Adipose tissue (tissue), 3 donors: ENCODE measurements around the gene CNNM3. TPM values are rescaled to one million over a fixed set of nuclear protein-coding genes. Genes with fewer than 3 reads are reported as not detected.

ENCODE experiments used
- H3K27ac ChIP-seq: one replicate; pipeline ENCODE4 v1.5.1; 2013; ENCODE audit warnings: low read depth, low read length
- WGBS, 3 donors: extraction: QIAGEN DNeasy Blood & Tissue Kit; methylation state at CpG; one replicate each; pipeline ENCODE4 v1.1.7; 2013; 5-methylcytosine and 5-hydroxymethylcytosine counted together
- polyA plus RNA-seq, 3 donors: library from polyadenylated mRNA; stranded (reverse); fragments of 200-250 nt; gene quantifications; one replicate each; pipeline ENCODE4 v1.2.3, GENCODE V29; 2013
- donor health status: healthy with polysubstance abuse.
- donor health status: Bipolar disorder and iron deficiency.
- donor health status: healthy.

The CNNM3 gene
- polyA plus RNA-seq, 3 donors: 3.6 to 17.9 (median 8.3) TPM

- WGBS, 3 donors: 38 to 45% (median 40%) methylated on average over 3 of the region's 3 CpGs
- H3K27ac ChIP-seq: no peak overlapping the region
Measured at GRCh38 chr2:96811917-96812316, 4.2 kb upstream of the CNNM3 start.

GRCh38 chr2:96813656-96814055 is 2.4 kb upstream of the CNNM3 start:
- no peak overlapping the region for H3K27ac ChIP-seq
- 85 to 94% (median 93%) methylated on average over 4 of the region's 4 CpGs for WGBS, 3 donors

GRCh38 chr2:96815326-96816126 is 542 bp upstream of the CNNM3 start:
- H3K27ac ChIP-seq: no peak overlapping the region
- WGBS, 3 donors: 2% methylated on average over 55 to 60 of the region's 60 CpGs

- no peak overlapping the region for H3K27ac ChIP-seq
- WGBS, 3 donors: 2 to 5% (median 3%) methylated on average over 74 to 89 of the region's 89 CpGs
Measured at GRCh38 chr2:96816836-96817702, 1.0 kb downstream of the CNNM3 start.

GRCh38 chr2:96817882-96818281 is 1.8 kb downstream of the CNNM3 start:
- 48 to 91% (median 86%) methylated on average over 8 of the region's 8 CpGs for WGBS, 3 donors
- H3K27ac ChIP-seq: no peak overlapping the region

GRCh38 chr2:96819128-96819875 is 3.2 kb downstream of the CNNM3 start:
- no peak overlapping the region for H3K27ac ChIP-seq
- 42 to 78% (median 76%) methylated on average over 10 of the region's 10 CpGs for WGBS, 3 donors

GRCh38 chr2:96819876-96820511 is 3.9 kb downstream of the CNNM3 start:
- WGBS, 3 donors: 75 to 87% (median 84%) methylated on average over 12 of the region's 12 CpGs

GRCh38 chr2:96821113-96821675 is 5.1 kb downstream of the CNNM3 start:
- WGBS, 3 donors: 39 to 86% (median 85%) methylated on average over 11 of the region's 11 CpGs
- no peak overlapping the region for H3K27ac ChIP-seq

More at GRCh38 chr2:96819876-96820511, 3.9 kb downstream of the CNNM3 start:
- H3K27ac ChIP-seq: no peak overlapping the region

- H3K27ac ChIP-seq: no peak overlapping the region
- WGBS, 3 donors: 66 to 76% (median 74%) methylated on average over 4 of the region's 4 CpGs
Measured at GRCh38 chr2:96822786-96823185, 6.7 kb downstream of the CNNM3 start.

- no peak overlapping the region for H3K27ac ChIP-seq
Measured at GRCh38 chr2:96823198-96823597, 7.1 kb downstream of the CNNM3 start.

GRCh38 chr2:96824079-96824870 is 8.2 kb downstream of the CNNM3 start:
- WGBS, 3 donors: 44 to 79% (median 70%) methylated on average over 6 of the region's 6 CpGs

More at GRCh38 chr2:96823198-96823597, 7.1 kb downstream of the CNNM3 start:
- 74 to 88% (median 79%) methylated on average over 11 of the region's 11 CpGs for WGBS, 3 donors

GRCh38 chr2:96825057-96825456 is 9.0 kb downstream of the CNNM3 start:
- 85 to 92% (median 87%) methylated on average over 14 of the region's 14 CpGs for WGBS, 3 donors
- no peak overlapping the region for H3K27ac ChIP-seq

More at GRCh38 chr2:96824079-96824870, 8.2 kb downstream of the CNNM3 start:
- H3K27ac ChIP-seq: no peak overlapping the region

- H3K27ac ChIP-seq: no peak overlapping the region
- 92 to 93% (median 92%) methylated on average over 21 to 22 of the region's 22 CpGs for WGBS, 3 donors
Measured at GRCh38 chr2:96826546-96827278, 10.6 kb downstream of the CNNM3 start.

- no peak overlapping the region for H3K27ac ChIP-seq
- 94 to 96% (median 95%) methylated on average over 14 of the region's 14 CpGs for WGBS, 3 donors
Measured at GRCh38 chr2:96828436-96828835, 12.4 kb downstream of the CNNM3 start.

GRCh38 chr2:96828874-96829273 is 12.8 kb downstream of the CNNM3 start:
- WGBS, 3 donors: 94 to 97% (median 96%) methylated on average over 13 of the region's 13 CpGs

GRCh38 chr2:96830044-96830562 is 14.0 kb downstream of the CNNM3 start:
- WGBS, 3 donors: 63 to 67% (median 66%) methylated on average over 5 of the region's 5 CpGs
- H3K27ac ChIP-seq: no peak overlapping the region

More at GRCh38 chr2:96828874-96829273, 12.8 kb downstream of the CNNM3 start:
- no peak overlapping the region for H3K27ac ChIP-seq
